A549 (cell line): ENCODE results near the gene CUX1. TPM values are rescaled to one million over a fixed set of nuclear protein-coding genes. Genes with fewer than 3 reads are reported as not detected.
A peak's percentile ranks its signal among the peaks of the same experiment; 100 is the strongest.

Experiments
- ATAC-seq, 2 experiments: fragments of 200-7000 bp in 1 of 2; fragments of >200 bp in 1 of 2; cut with Nextera tagmentation in 1 of 2; cut with Tn5 transposase in 1 of 2; 3 replicates each; pipeline versions ENCODE4 v1.8.0 to v1.9.1; 2018 to 2020; ENCODE audit warnings: mild to moderate bottlenecking in 1 of 2, moderate library complexity in 1 of 2
- CTCF ChIA-PET: fragments of 300-600 bp; sonication (Branson Sonifier 250); formaldehyde crosslinking; extraction: SDS; loops from one replicate; lab custom pipeline; 2021; ENCODE audit warnings: antibody characterized with exemption, inconsistent platforms; lab: Yijun Ruan, JAX
- POLR2A ChIA-PET: fragments of 350-600 bp; formaldehyde crosslinking; extraction: SDS; loops from one replicate; lab custom pipeline; 2021; ENCODE audit warnings: antibody characterized with exemption, inconsistent platforms; lab: Yijun Ruan, JAX
- DNase-seq, 2 experiments: peaks; one replicate each; pipeline versions ENCODE4 v3.0.0 to v3.0.0-alpha.2; 2011 to 2016; ENCODE audit warnings: low read depth in 1 of 2, low spot score in 1 of 2
- FAIRE-seq: peaks from 2 replicates; lab custom pipeline; 2011; peaks lifted over from hg19 to GRCh38; lab: Jason Lieb, UNC
- H3K27ac ChIP-seq, 2 experiments: fragments of >200 bp; sonication (Bioruptor Twin); formaldehyde crosslinking; 3 replicates each; pipeline ENCODE4 v1.5.1; 2016 to 2017
- H3K4me1 ChIP-seq: fragments of >200 bp; sonication (Bioruptor Twin); formaldehyde crosslinking; 3 replicates; pipeline ENCODE4 v1.6.1; 2016
- H3K4me2 ChIP-seq: fragments of >200 bp; sonication (Bioruptor Twin); formaldehyde crosslinking; 3 replicates; pipeline ENCODE4 v1.6.1; 2016
- H3K4me3 ChIP-seq: fragments of >200 bp; sonication (Bioruptor Twin); formaldehyde crosslinking; 3 replicates; pipeline ENCODE4 v1.5.1; 2016
- H3K9me3 ChIP-seq: fragments of >200 bp; sonication (Bioruptor Twin); formaldehyde crosslinking; 3 replicates; pipeline ENCODE4 v1.6.1; 2016
- CBX8 ChIP-seq: fragments of 200-600 bp; sonication (generic); IDR thresholded peaks from 2 replicates; pipeline ENCODE4 v1.6.1; 2016
- CTCF ChIP-seq: fragments of >200 bp; sonication (Bioruptor Twin); formaldehyde crosslinking; IDR thresholded peaks from 3 replicates; pipeline ENCODE4 v1.5.1; 2016
- E2F6 ChIP-seq: IDR thresholded peaks from 2 replicates; pipeline ENCODE4 v1.6.1; 2012; ENCODE audit warnings: low read depth, borderline replicate concordance
- ELK1 ChIP-seq: fragments of 150-350 bp; IDR thresholded peaks from 2 replicates; pipeline ENCODE4 v1.6.1; 2014; ENCODE audit warnings: low read depth, mild to moderate bottlenecking, low read length
- FOXS1 ChIP-seq: fragments of 250-450 bp; sonication (Bioruptor Pico); IDR thresholded peaks from 2 replicates; pipeline ENCODE4 v1.5.0; 2020; ENCODE audit warnings: mild to moderate bottlenecking, moderate library complexity
- HDAC2 ChIP-seq: fragments of 200-600 bp; sonication (generic); IDR thresholded peaks from 2 replicates; pipeline ENCODE4 v1.6.1; 2016
- HMGXB4 ChIP-seq: fragments of 250-450 bp; sonication (Bioruptor Pico); IDR thresholded peaks from 2 replicates; pipeline ENCODE4 v1.5.0; 2021; ENCODE audit warnings: mild to moderate bottlenecking, moderate library complexity, borderline replicate concordance
- JUN ChIP-seq, 2 experiments: fragments of >200 bp; sonication (Bioruptor Twin); formaldehyde crosslinking; IDR thresholded peaks; 2 replicates in 1 of 2; 3 replicates in 1 of 2; pipeline ENCODE4 v1.6.1; 2016 to 2017
- MYC ChIP-seq: IDR thresholded peaks from 2 replicates; pipeline ENCODE4 v1.6.1; 2012; ENCODE audit warnings: mild to moderate bottlenecking, inconsistent platforms, low read length, improper control_type of control experiment, borderline replicate concordance
- NPAS2 ChIP-seq: fragments of 250-450 bp; sonication (Bioruptor Pico); IDR thresholded peaks from 2 replicates; pipeline ENCODE4 v1.8.0; 2022; ENCODE audit warnings: mild to moderate bottlenecking, moderate library complexity, borderline replicate concordance
- POLR2A ChIP-seq: IDR thresholded peaks from 2 replicates; pipeline ENCODE4 v1.6.1; 2012; ENCODE audit warnings: mild to moderate bottlenecking, low read length
- RAD21 ChIP-seq, 2 experiments: fragments of >200 bp in 1 of 2; sonication (Bioruptor Twin) in 1 of 2; formaldehyde crosslinking in 1 of 2; IDR thresholded peaks in 1 of 2; conservative IDR thresholded peaks in 1 of 2; 2 replicates in 1 of 2; 3 replicates in 1 of 2; pipeline ENCODE4 v1.6.1; 2012 to 2018; ENCODE audit warnings: inconsistent platforms in 1 of 2
- RARB ChIP-seq: fragments of 250-450 bp; sonication (Bioruptor Pico); IDR thresholded peaks from 2 replicates; pipeline ENCODE4 v1.8.0; 2021; ENCODE audit warnings: mild to moderate bottlenecking, moderate library complexity
- RCOR1 ChIP-seq: fragments of 150-350 bp; IDR thresholded peaks from 2 replicates; pipeline ENCODE4 v1.6.1; 2014; ENCODE audit warnings: antibody characterized with exemption, low read length, low read depth
- SMC3 ChIP-seq: fragments of >200 bp; sonication (Bioruptor Twin); formaldehyde crosslinking; IDR thresholded peaks from 3 replicates; pipeline ENCODE4 v1.6.1; 2018; ENCODE audit warnings: inconsistent platforms
- TFCP2L1 ChIP-seq: fragments of 250-450 bp; sonication (Bioruptor Pico); IDR thresholded peaks from 2 replicates; pipeline ENCODE4 v1.5.0; 2021; ENCODE audit warnings: mild to moderate bottlenecking
- ZSCAN20 ChIP-seq: fragments of 250-450 bp; sonication (Bioruptor Pico); IDR thresholded peaks from 2 replicates; pipeline ENCODE4 v1.8.0; 2022; ENCODE audit warnings: mild to moderate bottlenecking, moderate library complexity
- WGBS: methylation state at CpG from one replicate; pipeline ENCODE4 v1.1.6; 2017; ENCODE audit errors: missing lambda C conversion rate; 5-methylcytosine and 5-hydroxymethylcytosine counted together
- polyA plus RNA-seq, 4 experiments: library from polyadenylated mRNA; depleted of rRNA in 3 of 4; stranded (reverse); fragments of >200 nt; fragmentation: RNase III in 1 of 4; extraction: RNeasy Plus Mini Kit Qiagen cat#74134 plus additional on column Dnase treatment in 1 of 4; gene quantifications; 2 replicates in 3 of 4; 3 replicates in 1 of 4; pipeline ENCODE4 v1.2.3, GENCODE V29; 2011 to 2017
- TF ChIP-seq, protein P1 (sequence below): IDR thresholded peaks from 2 replicates; pipeline ENCODE4 v1.6.1; 2012

The CUX1 gene
- polyA plus RNA-seq, 2 of the 4 experiments (the other 2 are of a cell fraction), result 32.7 to 33.4 TPM

DNA sequence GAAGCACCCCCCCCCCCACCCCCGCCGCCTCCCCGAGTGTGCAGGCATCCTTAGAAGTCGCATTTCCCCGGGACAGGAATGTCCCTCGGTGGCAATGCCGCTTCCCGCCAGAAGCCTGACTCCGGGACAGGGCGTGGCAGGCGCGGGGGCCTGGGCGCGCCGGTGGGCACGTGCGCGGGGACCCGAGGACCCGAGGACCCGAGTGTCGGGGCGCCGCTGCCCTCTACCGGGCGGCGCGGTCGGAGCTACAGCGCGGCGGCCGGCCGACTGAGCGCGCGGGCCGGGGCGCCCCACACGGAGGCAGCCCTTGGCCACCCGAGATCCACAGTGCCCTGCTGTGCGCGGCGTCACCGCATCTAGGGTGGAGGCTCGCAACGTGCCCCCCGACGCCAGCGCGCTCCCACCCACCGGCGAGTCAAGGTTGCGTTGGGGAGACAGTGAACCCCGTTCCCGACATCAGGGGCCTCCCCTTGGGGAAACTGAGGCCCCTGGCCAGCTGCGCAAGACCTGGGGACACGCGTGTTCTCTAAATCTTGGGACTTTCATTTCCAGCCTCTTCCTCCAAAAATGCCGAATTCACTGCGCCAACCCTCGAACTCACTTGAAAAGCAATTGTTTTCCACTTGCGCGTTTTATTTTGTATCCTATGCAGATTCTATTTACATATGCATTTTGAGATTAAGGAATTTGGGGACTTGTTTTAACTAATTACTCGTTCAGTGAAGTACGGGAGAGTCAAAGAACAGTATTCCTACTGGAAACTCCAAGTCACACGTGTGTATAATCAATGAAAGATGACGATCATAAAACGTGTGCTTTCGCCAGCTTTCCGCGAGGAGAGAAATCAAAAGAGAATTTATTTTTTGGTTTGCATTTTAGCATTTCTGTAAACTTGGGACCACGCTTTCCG lies 3.1 kb upstream of the CUX1 start (continued):
- TF ChIP-seq ZSCAN20 (CRISPR knock-in tag) (no peak), HDAC2 (no peak), NPAS2 (0 out of 2 replicates have a peak, but pooled peaks have one; percentile 62), RCOR1 (no peak), RAD21 (conservative IDR thresholded peaks at IDR 0.05 in 1 of 2, IDR thresholded peaks at IDR 0.05 in 1 of 2) (peak; percentile 39 to 90; a peak in 4 of 5 replicates), CBX8 (no peak)

DNA sequence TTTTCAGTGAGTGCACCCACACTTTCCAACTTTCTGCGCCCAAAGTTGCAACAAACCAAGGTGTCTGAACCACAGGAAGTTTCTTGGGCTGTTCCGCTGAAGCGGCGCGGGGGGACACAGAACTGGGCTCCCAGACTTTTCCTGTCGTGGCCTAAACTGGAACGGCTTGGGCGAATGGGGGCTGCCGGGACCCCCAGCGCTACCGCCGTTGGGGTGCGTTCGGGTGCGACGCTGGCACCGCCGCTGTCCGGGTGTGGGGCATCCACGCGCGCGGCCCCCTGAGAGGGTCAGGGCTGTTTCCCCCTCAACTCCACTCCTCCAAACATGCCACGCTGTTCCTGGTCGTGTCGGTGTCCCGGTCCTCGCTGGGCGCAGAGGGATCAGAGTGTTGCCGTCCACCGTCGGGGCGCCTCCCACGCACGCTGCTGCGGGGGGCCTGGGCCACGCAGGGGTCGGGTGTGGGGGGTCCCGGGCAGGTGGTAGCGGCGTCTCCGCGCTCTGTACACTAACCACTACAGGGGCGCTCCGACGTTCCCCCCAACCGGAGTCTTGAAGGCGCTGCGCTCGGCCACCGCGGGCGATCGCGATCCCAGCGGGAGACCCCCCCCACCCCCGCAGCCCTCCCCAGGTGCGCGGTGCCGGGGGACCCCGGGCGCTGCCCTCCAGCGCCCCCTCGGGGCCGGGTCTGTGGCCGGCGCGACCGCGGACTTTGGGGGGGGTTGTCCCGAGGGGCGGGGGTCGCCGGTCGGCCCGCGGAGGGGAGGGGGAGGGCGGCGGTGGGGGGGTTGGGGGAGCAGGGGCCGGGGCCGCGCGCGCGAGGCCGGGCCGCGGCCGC lies 2.2 kb upstream of the CUX1 start:
- ATAC-seq (peak; percentile 44 to 63), DNase-seq (peak; percentile 50 to 69), FAIRE-seq (no peak)
- Histone ChIP-seq H3K4me1 (peaks cover 32% of the 10 kb centered on the region; the same call in 2 of the 3 replicates), H3K4me2 (peak overlapping the region; percentile 97)
- 0% methylated on average over 16 of the region's 89 CpGs for WGBS
- ChIA-PET CTCF (interaction anchor here (0.6 to 1.6 kb wide), 27 partner anchors 8 to 511 kb away, joined by 3 to 10 read pairs (median 5); no protein-coding TSS in a partner anchor), POLR2A (no interaction called here)
- peak in 1 of 2 experiments; percentile 82; a peak in 3 of 5 replicates for TF ChIP-seq JUN (IDR thresholded peaks at IDR 0.05)
- TF ChIP-seq SMC3, result peak; percentile 81
- TF ChIP-seq FOXS1 (CRISPR knock-in tag), result no peak
- 0 out of 2 replicates have a peak, but pooled peaks have one; percentile 31 for TF ChIP-seq E2F6
- TF ChIP-seq, protein P1, sequence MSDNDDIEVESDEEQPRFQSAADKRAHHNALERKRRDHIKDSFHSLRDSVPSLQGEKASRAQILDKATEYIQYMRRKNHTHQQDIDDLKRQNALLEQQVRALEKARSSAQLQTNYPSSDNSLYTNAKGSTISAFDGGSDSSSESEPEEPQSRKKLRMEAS, result peak; percentile 61
- TF ChIP-seq RARB (CRISPR knock-in tag), result no peak
- TF ChIP-seq POLR2A, result 0 out of 2 replicates have a peak, but pooled peaks have one; percentile 19
- TF ChIP-seq MYC, result 0 out of 2 replicates have a peak, but pooled peaks have one; percentile 1
- 0 out of 2 replicates have a peak, but pooled peaks have one; percentile 18 for TF ChIP-seq TFCP2L1 (CRISPR knock-in tag)
- TF ChIP-seq HMGXB4 (CRISPR knock-in tag), result 0 out of 2 replicates have a peak, but pooled peaks have one; percentile 8
- peak; percentile 84 for TF ChIP-seq CTCF
- peak in 1 of 2 experiments; percentile 65; a peak in 3 of 5 replicates for TF ChIP-seq RAD21 (conservative IDR thresholded peaks at IDR 0.05 in 1 of 2, IDR thresholded peaks at IDR 0.05 in 1 of 2)
- no peak for TF ChIP-seq ELK1
- TF ChIP-seq, all 56 proteins: peak for 10
- peak overlapping the region; percentile 92 for H3K4me3 ChIP-seq
- no peaks in the 10 kb centered on the region for H3K9me3 ChIP-seq
- peak overlapping the region; percentile 99 to 100 for H3K27ac ChIP-seq
